HG03175 (cell line): Measurements from ENCODE around the gene SLC38A8.

Experiments used
- ATAC-seq: cut with Tn5 transposase; IDR thresholded peaks from one replicate; pipeline ENCODE4 v1.9.1; 2021; ENCODE audit warnings: mild to moderate bottlenecking, moderate library complexity; ENCODE audit not compliant: unreplicated experiment

The SLC38A8 gene

GRCh38 chr16:84042308-84042878, at the start of gene SLC38A8:
Gene SLC38A8 (minus strand): TSS chr16:84042795. CDS start chr16:84042157, 638 bp downstream.
- no peak for ATAC-seq

- ATAC-seq: no peak
Observed at GRCh38 chr16:84091460-84091859, 48.9 kb upstream of the SLC38A8 start.

- no peak for ATAC-seq
Observed at GRCh38 chr16:84090211-84090610, 47.6 kb upstream of the SLC38A8 start.

GRCh38 chr16:84088695-84089395, 46.2 kb upstream of the SLC38A8 start:
- peak; percentile 82 for ATAC-seq

- no peak for ATAC-seq
Observed at GRCh38 chr16:84087466-84088151, 45.0 kb upstream of the SLC38A8 start.

- ATAC-seq: no peak
Observed at GRCh38 chr16:84087001-84087400, 44.4 kb upstream of the SLC38A8 start.

- ATAC-seq: no peak
Observed at GRCh38 chr16:84086341-84086740, 43.7 kb upstream of the SLC38A8 start.

- no peak for ATAC-seq
Observed at GRCh38 chr16:84085773-84086172, 43.2 kb upstream of the SLC38A8 start.

- no peak for ATAC-seq
Observed at GRCh38 chr16:84085271-84085667, 42.7 kb upstream of the SLC38A8 start.

- peak; percentile 53 for ATAC-seq
Observed at GRCh38 chr16:84084570-84085270, 42.1 kb upstream of the SLC38A8 start.

GRCh38 chr16:84082835-84083569, 40.4 kb upstream of the SLC38A8 start:
- no peak for ATAC-seq

GRCh38 chr16:84082110-84082509, 39.5 kb upstream of the SLC38A8 start:
- no peak for ATAC-seq

GRCh38 chr16:84081446-84081989, 38.9 kb upstream of the SLC38A8 start:
- ATAC-seq: no peak

- no peak for ATAC-seq
Observed at GRCh38 chr16:84080813-84081212, 38.2 kb upstream of the SLC38A8 start.

- ATAC-seq: no peak
Observed at GRCh38 chr16:84080378-84080777, 37.8 kb upstream of the SLC38A8 start.

- no peak for ATAC-seq
Observed at GRCh38 chr16:84079664-84080063, 37.1 kb upstream of the SLC38A8 start.

- no peak for ATAC-seq
Observed at GRCh38 chr16:84075376-84075775, 32.8 kb upstream of the SLC38A8 start.

- ATAC-seq: no peak
Observed at GRCh38 chr16:84074721-84075120, 32.1 kb upstream of the SLC38A8 start.

- no peak for ATAC-seq
Observed at GRCh38 chr16:84072014-84072413, 29.4 kb upstream of the SLC38A8 start.

- ATAC-seq: no peak
Observed at GRCh38 chr16:84071121-84071520, 28.5 kb upstream of the SLC38A8 start.

- no peak for ATAC-seq
Observed at GRCh38 chr16:84069540-84069939, 26.9 kb upstream of the SLC38A8 start.
